Measurements from ENCODE around the gene MAP4. TPM values are rescaled to one million over a fixed set of nuclear protein-coding genes. Genes with fewer than 3 reads are reported as not detected.
A peak's percentile ranks its signal among the peaks of the same experiment; 100 is the strongest.
"Not testable (repeated sequence)": the region's sequence is repeated elsewhere in the genome, so short reads cannot be mapped to it uniquely, and the experiment has no call there.

The MAP4 gene
- total RNA-seq, 1 donor from 2014 or later: 228 TPM

GRCh38 chr3:48015431-48016180, 610 bp downstream of the MAP4 start:
- no peak for DNase-seq (ENCODE audit: low spot score)

DNA sequence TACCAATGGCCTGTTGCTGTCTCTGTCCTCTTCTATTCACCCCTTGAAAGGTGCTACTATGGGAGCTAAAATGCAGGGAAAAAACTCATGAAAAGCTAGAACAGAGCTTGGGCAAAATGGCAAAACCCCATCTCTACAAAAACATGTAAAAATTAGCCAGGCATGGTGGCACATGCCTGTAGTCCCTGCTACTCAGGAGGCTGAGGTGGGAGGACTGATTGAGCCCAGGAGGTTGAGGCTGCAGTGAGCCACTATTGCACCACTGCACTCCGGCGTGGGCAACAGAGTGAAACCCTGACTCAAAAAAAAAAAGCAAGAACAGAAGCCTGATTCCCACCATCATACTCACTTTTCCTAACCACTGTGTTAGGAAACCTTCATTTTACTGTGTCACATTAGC, 1.9 kb downstream of the MAP4 start:
- DNase-seq (ENCODE audit: low spot score): no peak

GRCh38 chr3:48013288-48013980, 2.8 kb downstream of the MAP4 start:
- DNase-seq (ENCODE audit: low spot score): peak; percentile 51

DNA sequence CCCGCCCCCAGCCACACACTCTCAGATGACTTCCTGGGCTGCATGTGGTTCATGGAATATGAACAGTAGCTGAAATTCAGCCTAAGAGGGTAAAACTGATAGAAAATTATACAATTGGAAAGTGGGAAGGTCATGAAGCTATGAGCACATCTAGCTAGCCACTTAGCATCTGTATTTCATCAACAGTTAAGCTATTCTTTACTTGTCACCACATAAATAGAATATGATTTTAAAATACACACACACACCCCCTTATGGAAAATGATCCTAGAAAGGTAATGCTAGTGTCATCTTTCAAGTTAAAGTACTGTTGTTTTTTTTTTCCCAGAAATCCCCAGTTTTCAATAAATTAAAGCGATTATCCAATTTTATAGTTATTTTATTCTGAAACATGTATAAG, 3.6 kb downstream of the MAP4 start:
- DNase-seq (ENCODE audit: low spot score): no peak

DNA sequence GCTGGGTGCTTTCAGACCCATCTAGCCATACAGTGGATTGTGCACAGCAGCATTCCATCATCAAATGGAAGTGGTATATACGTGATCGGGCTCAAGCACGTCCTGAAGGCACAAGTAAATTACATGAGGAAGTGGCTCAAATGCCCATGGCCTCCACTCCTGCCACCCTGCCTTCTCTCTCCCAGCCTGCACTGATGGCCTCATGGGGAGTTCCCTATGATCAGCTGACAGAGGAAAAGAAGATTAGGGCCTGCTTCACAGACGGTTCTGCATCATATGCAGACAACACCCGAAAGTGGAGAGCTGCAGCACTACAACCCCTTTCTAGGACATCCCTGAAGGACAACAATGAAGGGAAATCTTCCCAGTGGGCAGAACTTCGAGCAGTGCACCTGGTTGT, 8.2 kb downstream of the MAP4 start:
- DNase-seq (ENCODE audit: low spot score): not testable (repeated sequence)

- not testable (repeated sequence) for DNase-seq (ENCODE audit: low spot score)
These were observed 8.9 kb downstream of the MAP4 start for GRCh38 chr3:48007361-48007760.

- not testable (repeated sequence) for DNase-seq (ENCODE audit: low spot score)
These were observed 9.4 kb downstream of the MAP4 start for GRCh38 chr3:48006794-48007193.

- no peak for DNase-seq (ENCODE audit: low spot score)
These were observed 11.5 kb downstream of the MAP4 start for GRCh38 chr3:48004694-48005093.

DNA sequence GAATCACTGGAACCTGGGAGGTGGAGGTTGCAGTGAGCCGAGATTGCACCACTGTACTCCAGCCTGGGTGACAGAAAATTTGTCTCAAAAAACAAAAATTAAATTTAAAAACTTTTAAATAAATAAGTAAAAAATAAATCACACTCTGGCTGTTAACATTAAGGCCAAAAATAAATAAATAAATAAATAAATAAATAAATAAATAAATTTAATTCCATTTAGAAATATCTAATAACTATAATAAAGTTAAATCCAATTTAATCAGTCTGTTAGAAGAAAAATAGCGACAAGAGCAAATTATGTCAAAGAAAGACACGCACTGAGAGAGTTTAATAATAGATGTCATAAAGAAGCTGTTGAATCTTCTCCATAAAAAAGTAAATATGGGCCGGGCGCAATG, 13.4 kb downstream of the MAP4 start:
- DNase-seq (ENCODE audit: low spot score): no peak

GRCh38 chr3:48001991-48002390, 14.2 kb downstream of the MAP4 start:
- DNase-seq (ENCODE audit: low spot score): no peak

DNA sequence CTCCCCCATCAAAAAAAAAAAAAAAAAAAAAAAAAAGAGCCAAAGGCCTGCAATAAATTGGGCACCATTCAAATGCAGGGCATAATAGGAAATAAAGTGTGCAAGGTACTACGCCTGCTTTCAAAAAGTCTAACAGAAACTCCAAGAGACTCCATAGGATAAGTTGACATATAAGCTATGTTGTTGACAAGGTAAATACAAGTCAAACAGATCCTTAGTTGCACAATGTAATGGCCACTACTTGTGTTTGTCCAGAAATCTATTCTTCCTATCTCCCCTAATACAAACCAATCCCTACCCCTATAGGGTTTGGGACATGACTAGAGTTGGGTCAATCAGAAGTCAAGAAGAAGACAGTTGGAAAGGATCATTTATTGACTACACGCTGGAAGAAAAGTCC, 16.0 kb downstream of the MAP4 start:
- DNase-seq (ENCODE audit: low spot score): no peak

GRCh38 chr3:47996440-47996839, 19.8 kb downstream of the MAP4 start:
- no peak for DNase-seq (ENCODE audit: low spot score)

GRCh38 chr3:47994180-47994579, 22.0 kb downstream of the MAP4 start:
- DNase-seq (ENCODE audit: low spot score): no peak

DNA sequence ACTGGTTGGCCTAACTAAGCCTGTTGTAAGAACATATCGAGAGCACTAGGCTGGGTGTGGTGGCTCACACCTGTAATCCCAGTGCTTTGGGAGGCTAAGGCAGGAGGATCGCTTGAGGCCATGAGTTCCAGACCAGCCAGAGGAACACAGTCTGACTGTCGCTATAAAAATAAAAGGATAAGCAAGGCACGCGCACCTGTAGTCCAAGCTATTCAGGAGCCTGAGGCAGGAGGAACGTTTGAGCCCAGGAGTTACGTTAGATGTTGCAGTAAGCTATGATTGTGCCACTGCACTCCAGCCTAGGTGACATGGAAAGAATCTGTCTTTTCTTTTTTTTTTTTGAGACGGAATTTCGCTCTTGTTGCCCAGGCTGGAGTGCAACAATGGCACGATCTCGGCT, 24.9 kb downstream of the MAP4 start:
- no peak for DNase-seq (ENCODE audit: low spot score)

DNA sequence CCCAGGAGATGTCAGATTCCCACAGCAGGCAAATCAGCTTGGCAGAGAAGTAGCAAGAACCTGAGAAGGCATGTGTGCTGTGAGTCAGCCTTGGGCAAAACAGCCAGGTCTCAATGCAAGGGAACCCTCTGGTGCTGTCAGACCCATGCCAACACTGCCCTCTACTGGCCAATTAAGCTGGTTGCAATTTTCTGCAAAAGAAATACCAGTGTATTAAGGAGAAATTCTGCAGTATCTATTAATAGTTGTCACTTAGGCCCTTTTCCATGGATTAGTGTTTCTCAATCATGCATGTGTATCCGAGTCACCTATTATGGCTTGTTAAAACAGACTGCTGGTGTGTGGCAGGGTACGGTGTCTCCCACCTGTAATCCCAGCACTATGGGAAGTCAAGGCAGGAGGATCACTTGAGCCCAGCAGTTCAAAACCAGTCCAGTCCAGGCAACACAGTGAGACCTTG, 26.2 kb downstream of the MAP4 start:
- peak; percentile 82 for DNase-seq (ENCODE audit: low spot score)

DNA sequence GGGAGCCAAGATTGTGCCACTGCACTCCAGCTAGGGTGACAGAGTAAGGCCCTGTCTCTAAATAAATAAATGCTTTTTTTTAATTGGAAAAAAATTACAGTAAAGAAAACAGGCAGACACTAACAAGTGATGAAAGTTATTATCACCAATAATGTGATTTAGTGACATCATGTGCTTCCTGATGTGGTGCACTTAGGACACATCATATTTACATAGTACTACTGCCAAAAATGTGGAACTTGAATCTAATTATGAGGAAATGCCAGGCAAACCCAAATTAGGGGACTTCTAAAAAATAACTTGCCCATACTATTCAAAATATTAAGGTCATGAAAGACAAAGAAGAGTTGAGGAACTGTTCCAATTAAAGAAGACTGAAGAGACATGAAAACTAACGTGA, 30.8 kb downstream of the MAP4 start:
- no peak for DNase-seq (ENCODE audit: low spot score)

DNA sequence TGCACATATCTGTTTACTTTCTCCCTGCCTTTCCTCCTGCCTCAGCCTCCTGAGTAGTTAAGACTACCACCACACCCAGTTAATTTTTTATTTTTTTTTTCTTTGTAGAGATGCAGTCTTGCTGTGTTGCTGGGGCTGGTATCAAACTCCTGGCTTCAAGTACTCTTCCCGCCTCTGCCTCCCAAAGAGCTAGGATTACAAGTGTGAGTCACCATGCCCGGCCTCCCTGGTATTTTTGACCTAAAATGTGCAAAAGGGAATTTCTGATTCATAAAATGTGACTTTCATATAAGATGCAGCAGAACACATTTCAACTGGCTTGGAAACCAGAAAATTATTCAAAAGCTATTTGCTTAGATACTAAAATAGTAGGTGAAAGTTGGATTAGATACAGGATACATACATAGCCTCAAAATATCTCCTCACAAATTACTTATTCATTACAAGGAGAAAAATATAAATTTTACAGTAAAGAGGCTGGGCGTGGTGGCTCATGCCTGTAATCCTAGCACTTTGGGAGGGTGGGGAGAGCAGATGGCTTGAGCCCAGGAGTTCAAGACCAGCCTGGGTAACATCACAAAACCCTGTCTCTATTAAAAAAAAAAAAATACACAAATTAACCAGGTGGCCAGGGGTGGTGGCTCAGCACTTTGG, 32.0 kb downstream of the MAP4 start:
- no peak for DNase-seq (ENCODE audit: low spot score)

GRCh38 chr3:47980795-47981194, 35.4 kb downstream of the MAP4 start:
- no peak for DNase-seq (ENCODE audit: low spot score)

GRCh38 chr3:47979070-47979469, 37.1 kb downstream of the MAP4 start:
- DNase-seq (ENCODE audit: low spot score): no peak

DNA sequence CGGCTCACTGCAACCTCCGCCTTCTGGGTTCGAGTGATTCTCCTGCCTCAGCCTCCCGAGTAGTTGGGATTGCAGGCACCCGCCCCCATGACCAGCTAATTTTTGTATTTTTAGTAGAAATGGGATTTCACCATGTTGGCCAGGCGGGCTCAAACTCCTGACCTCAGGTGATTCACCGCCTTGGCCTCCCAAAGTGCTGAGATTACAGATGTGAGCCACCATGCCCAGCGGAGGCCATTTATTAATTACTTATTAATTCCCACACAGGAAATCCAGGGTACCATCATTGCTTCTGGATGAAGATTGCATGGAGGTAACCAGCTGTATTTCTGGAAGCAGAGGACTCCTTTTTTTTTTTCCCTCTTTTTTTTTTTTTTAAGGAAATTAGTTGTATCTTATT, 37.8 kb downstream of the MAP4 start:
- no peak for DNase-seq (ENCODE audit: low spot score)

- DNase-seq (ENCODE audit: low spot score): no peak
These were observed 40.0 kb downstream of the MAP4 start for GRCh38 chr3:47976135-47976732.

- no peak for DNase-seq (ENCODE audit: low spot score)
These were observed 41.2 kb downstream of the MAP4 start for GRCh38 chr3:47974974-47975470.

All from mucosa of gallbladder (tissue), 1 donor.